Right lobe of liver (tissue), 6 donors: ENCODE measurements around the gene FIBIN. TPM values are rescaled to one million over a fixed set of nuclear protein-coding genes. Genes with fewer than 3 reads are reported as not detected.

Experiments
- ATAC-seq, 4 donors: fragments of 200-7000 bp; cut with Tn5 transposase; one replicate each; pipeline ENCODE4 v1.9.1; 2020; ENCODE audit warnings: mild to moderate bottlenecking in 4 of 4, moderate library complexity in 4 of 4
- DNase-seq, 3 donors: peaks; one replicate each; pipeline ENCODE4 v3.0.0-alpha.2; 2020
- H3K27ac ChIP-seq, 3 donors: fragments of 200-600 bp; one replicate each; pipeline ENCODE4 v1.8.0; 2022
- H3K27me3 ChIP-seq, 2 donors: fragments of 200-600 bp; one replicate each; pipeline ENCODE4 v1.8.0; 2022
- H3K36me3 ChIP-seq, 4 donors: fragments of 200-600 bp; sonication (generic) in 1 of 4; one replicate each; pipeline versions ENCODE4 v1.5.1 to v1.8.0; 2017 to 2022; ENCODE audit warnings: control low read depth in 1 of 4
- H3K4me1 ChIP-seq, 4 donors: fragments of 200-600 bp; sonication (generic) in 1 of 4; one replicate each; pipeline versions ENCODE4 v1.5.1 to v1.8.0; 2017 to 2022; ENCODE audit warnings: control low read depth in 1 of 4
- H3K4me3 ChIP-seq, 3 donors: fragments of 200-600 bp; one replicate each; pipeline ENCODE4 v1.8.0; 2022
- H3K9me3 ChIP-seq, 4 donors: fragments of 200-600 bp; sonication (generic) in 1 of 4; one replicate each; pipeline versions ENCODE4 v1.5.1 to v1.8.0; 2017 to 2022; ENCODE audit warnings: control low read depth in 1 of 4
- POLR2A ChIP-seq: fragments of 450-650 bp; IDR thresholded peaks from one replicate; pipeline ENCODE4 v1.6.1; 2017; ENCODE audit warnings: antibody characterized with exemption, mild to moderate bottlenecking
- WGBS: methylation state at CpG from one replicate; pipeline ENCODE4 v1.1.6; 2018; ENCODE audit warnings: low coverage, low lambda C conversion rate; ENCODE audit not compliant: insufficient coverage; ENCODE audit errors: missing lambda C conversion rate; 5-methylcytosine and 5-hydroxymethylcytosine counted together
- intact Hi-C, 2 donors: fragments of 100-400 bp; cut with DNase I; formaldehyde crosslinking; loops; one replicate each; pipeline versions ENCODE4 v1.11.2 to v1.14.1; 2022
- total RNA-seq, 6 experiments: library from RNA; depleted of rRNA in 2 of 6; stranded (reverse); fragments of >200 nt in 2 of 6; fragmentation: NEBNext Ultra II Directional in 3 of 6; extraction: Animal tissue kit (Norgen Biotek cat#: 25700) in 3 of 6; gene quantifications; one replicate each; pipeline versions ENCODE4 v1.1.0 to v1.2.4, GENCODE V29; 2016 to 2023
- TF ChIP-seq, protein P1 (sequence below), 4 donors: fragments of 200-600 bp in 3 of 4; fragments of 450-650 bp in 1 of 4; IDR thresholded peaks; one replicate each; pipeline versions ENCODE4 v1.5.1 to v1.8.0; 2016 to 2022; ENCODE audit warnings: antibody characterized with exemption in 4 of 4, mild to moderate bottlenecking in 2 of 4
- donor health status: DM: no; HTN: yes; CAD: no.
- donor health status: DM: no; HTN: no; CAD: no.
- donor health status: DM: no; HTN: no; CAD: no.
- donor health status: DM: no; HTN: yes; CAD: no.
- donor health status: DM: no; HTN: yes; CAD: no.

FIBIN gene
- total RNA-seq, 6 experiments from 2014 or later, result 0.87 to 1.6 (median 1.1) TPM

DNA sequence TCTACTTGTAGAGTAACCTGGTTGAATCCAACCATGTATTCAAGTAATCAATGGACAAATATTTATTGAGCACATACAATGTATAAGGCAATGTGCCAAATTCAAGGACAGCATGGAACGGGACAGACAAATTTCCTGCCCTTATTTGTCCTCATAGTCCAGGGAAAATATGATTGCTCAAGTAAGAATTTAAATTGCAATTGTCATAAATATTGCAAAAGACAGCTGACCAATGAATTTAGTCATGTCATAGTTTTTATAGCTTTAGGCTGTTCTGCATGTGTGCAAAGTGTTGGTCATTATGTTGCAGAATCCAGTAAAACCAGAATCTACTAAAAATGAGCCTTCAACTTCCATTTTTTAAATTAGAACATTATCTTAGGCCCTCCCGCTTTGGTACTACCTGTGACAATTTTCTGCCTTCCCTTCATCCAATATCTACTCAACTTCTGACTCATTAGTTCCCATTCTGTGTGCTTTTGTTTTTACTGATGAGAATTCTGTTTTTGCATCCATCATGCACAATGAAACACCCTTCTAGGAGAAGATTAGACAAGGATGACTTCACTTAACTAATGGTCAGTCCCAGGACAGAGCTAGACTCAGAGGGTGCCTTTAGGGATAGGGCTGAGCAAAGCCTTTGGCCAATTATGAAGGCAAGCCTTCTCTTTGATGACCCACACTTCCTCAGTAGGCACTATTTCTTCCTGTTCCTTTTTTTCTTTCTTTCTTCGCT is 45.8 kb upstream of the FIBIN start:
- H3K4me3 ChIP-seq, result no peak overlapping the region
- no peaks in the 10 kb centered on the region for H3K9me3 ChIP-seq
- DNase-seq (no peak), ATAC-seq (peak in 3 of 4 donors; percentile 4 to 48 (median 5))
- H3K27ac ChIP-seq, result no peak overlapping the region
- WGBS, result 37% methylated on average over 3 of the region's 3 CpGs
- TF ChIP-seq, protein P1, sequence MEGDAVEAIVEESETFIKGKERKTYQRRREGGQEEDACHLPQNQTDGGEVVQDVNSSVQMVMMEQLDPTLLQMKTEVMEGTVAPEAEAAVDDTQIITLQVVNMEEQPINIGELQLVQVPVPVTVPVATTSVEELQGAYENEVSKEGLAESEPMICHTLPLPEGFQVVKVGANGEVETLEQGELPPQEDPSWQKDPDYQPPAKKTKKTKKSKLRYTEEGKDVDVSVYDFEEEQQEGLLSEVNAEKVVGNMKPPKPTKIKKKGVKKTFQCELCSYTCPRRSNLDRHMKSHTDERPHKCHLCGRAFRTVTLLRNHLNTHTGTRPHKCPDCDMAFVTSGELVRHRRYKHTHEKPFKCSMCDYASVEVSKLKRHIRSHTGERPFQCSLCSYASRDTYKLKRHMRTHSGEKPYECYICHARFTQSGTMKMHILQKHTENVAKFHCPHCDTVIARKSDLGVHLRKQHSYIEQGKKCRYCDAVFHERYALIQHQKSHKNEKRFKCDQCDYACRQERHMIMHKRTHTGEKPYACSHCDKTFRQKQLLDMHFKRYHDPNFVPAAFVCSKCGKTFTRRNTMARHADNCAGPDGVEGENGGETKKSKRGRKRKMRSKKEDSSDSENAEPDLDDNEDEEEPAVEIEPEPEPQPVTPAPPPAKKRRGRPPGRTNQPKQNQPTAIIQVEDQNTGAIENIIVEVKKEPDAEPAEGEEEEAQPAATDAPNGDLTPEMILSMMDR (IDR thresholded peaks at IDR 0.05), result no peak
- no peak for TF ChIP-seq POLR2A
- intact Hi-C loops, result no loop called here
- no peaks in the 10 kb centered on the region for H3K27me3 ChIP-seq
- no peaks in the 10 kb centered on the region for H3K36me3 ChIP-seq
- H3K4me1 ChIP-seq, result peaks cover 0 to 47% (median 15%) of the 10 kb centered on the region in 4 donors

DNA sequence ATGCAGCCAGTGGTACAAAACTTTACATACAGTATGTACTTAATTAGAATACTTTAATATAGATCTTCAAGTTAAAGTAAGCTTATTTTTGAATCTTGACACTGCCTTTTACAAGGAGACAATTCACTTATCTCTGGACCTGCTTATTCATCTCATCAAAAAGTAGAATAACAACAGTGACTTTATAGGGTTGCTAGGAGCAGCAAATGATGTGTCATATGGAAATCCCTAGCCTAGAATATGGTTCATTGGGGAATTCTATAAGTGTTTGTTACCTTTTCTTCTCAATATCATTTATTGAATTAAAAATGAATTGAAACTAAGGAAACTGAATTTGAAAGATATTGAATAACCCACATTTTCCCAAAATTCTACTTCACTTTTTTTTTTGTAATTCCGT is 45.0 kb upstream of the FIBIN start:
- no peak for ATAC-seq
- Histone ChIP-seq H3K4me3 (no peak overlapping the region), H3K27ac (no peak overlapping the region), H3K9me3 (no peaks in the 10 kb centered on the region), H3K36me3 (no peaks in the 10 kb centered on the region), H3K27me3 (no peaks in the 10 kb centered on the region), H3K4me1 (peaks cover 0 to 47% (median 15%) of the 10 kb centered on the region in 4 donors)
- TF ChIP-seq, protein P1 (IDR thresholded peaks at IDR 0.05), result no peak
- no peak for TF ChIP-seq POLR2A
- 77% methylated on average over 1 of the region's 1 CpG for WGBS
- intact Hi-C loops, result no loop called here
- no peak for DNase-seq

DNA sequence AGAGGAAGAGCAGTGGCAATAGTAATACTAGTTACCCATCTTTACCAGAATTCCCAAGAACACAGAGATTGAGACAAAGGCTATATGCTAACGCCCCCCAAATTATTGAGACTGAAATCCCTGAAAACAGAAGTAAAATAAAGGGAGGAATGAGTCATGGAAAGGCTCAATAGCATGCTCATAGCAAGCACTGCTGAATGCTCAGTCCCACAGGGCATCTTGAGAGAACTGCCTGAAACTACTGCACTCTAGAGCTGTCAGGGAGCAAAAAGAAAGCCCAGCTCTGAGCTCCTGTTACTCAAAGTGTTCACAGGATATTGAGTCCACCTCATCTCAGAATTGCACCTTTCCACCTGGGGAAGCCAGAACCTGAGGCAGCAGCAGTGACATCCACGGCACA is 44.1 kb upstream of the FIBIN start:
- no peak overlapping the region for H3K4me3 ChIP-seq
- WGBS, result 78% methylated on average over 1 of the region's 2 CpGs
- H3K27me3 ChIP-seq, result no peaks in the 10 kb centered on the region
- no peak overlapping the region for H3K27ac ChIP-seq
- intact Hi-C loops, result no loop called here
- ATAC-seq, result peak in 1 of 4 donors; percentile 13
- H3K36me3 ChIP-seq, result no peaks in the 10 kb centered on the region
- H3K9me3 ChIP-seq, result no peaks in the 10 kb centered on the region
- DNase-seq, result no peak
- no peak for TF ChIP-seq POLR2A
- TF ChIP-seq, protein P1 (IDR thresholded peaks at IDR 0.05), result no peak
- H3K4me1 ChIP-seq, result peaks cover 0 to 40% (median 12%) of the 10 kb centered on the region in 4 donors

DNA sequence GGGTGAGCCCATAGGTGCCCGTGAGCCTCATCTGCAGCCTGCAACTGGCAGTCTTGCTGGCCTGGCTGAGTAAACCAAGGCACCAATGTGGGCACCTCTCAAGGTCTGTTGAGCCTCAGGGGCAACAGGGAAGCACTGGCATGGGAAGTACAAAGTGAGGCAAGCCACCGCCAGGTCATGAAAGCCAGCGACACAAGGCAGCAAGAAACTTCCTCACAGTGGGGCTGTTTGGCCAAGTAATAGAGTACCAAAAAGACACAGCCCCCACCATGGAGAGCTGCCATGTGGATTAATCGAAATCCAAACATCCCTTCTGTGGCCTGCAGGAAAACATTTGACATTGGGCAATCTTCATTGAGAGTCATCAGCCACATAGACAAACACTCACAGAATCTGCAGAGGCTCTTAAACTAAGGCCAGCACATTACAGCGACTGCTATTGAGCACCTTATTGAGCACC is 43.6 kb upstream of the FIBIN start:
- intact Hi-C loops, result no loop called here
- no peaks in the 10 kb centered on the region for H3K9me3 ChIP-seq
- WGBS, result 30% methylated on average over 3 of the region's 5 CpGs

More for the DNA sequence above, 43.6 kb upstream of the FIBIN start:
- peak; percentile 43 to 69 (median 68) for DNase-seq
- no peak for TF ChIP-seq POLR2A
- TF ChIP-seq, protein P1 (IDR thresholded peaks at IDR 0.05), result peak in 1 of 4 donors; percentile 25
- no peaks in the 10 kb centered on the region for H3K27me3 ChIP-seq
- H3K36me3 ChIP-seq, result no peaks in the 10 kb centered on the region
- peaks cover 0 to 35% (median 11%) of the 10 kb centered on the region in 4 donors for H3K4me1 ChIP-seq
- peak; percentile 88 to 94 (median 91) for ATAC-seq
- H3K4me3 ChIP-seq, result no peak overlapping the region
- H3K27ac ChIP-seq, result peak overlapping the region in 2 of 3 donors; percentile 42 to 46
